ENCODE results near the gene PFKP. TPM values are rescaled to one million over a fixed set of nuclear protein-coding genes. Genes with fewer than 3 reads are reported as not detected.
A peak's percentile ranks its signal among the peaks of the same experiment; 100 is the strongest.

The PFKP gene
- polyA plus RNA-seq, 3 donors, result 31.8 to 55.1 (median 31.9) TPM

DNA sequence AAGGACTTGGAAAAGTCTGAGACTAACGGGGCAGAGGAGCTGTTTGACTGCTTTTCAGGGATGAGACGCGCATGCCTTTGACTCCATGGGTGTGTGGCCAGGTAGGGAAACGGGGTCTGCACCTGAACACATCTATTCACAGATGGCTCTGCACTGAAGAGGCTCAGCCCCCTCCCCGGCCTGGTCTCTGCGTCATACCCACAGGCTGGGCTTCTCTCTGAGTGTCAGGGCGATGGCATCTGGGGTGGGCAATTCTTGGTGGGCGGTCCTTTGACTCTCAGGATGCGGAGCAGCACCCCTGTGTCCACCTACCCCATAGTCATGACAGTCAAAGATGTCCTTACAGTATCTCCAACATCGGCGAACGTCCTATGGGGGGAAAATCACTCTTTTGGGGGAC lies 23.0 kb downstream of the PFKP start:
- DNase-seq (ENCODE audit: extremely low read depth in 1 of 11, low read depth in 9 of 11, low spot score in 4 of 11), result no peak

DNA sequence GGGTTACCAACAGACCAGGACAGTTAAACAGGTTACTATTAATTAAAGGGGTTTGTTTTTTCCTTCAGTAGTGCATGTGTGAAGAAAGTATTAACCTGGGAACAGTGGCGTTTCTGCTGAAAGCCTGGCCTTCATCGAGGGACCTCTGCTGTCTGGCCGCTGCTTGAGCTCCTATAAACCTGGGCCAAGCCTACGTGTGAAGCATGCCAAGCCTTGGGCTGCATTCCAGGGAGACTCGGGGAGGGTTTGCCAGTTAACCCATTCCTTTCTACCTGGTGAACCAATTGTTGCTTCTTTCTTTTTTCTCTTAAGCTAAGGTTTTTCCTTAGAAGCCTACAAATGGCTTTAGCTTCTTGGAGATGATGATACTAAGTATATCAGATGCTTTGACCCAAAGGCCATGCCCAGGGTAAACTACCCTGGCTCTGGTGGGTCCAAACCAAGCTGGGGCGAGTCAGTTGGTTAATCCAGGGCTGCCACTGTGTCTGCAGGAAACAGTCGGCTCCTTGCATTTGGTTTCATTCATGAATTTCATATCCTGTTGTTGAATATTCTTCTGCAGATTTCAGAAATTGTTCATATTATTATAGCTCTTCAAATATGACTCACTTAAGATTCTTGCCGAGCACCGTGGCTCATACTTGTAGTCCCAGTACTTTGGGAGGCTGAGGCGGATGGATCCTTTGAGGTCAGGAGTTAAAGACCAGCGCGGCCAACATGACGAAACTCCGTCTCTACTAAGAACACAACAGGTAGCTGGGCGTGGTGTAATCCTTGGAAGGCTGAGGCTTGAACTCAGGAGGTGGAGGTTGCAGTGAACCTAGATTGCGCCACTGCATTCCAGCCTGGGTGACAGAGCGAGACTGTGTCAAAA lies 23.8 kb downstream of the PFKP start:
- DNase-seq (ENCODE audit: extremely low read depth in 1 of 11, low read depth in 9 of 11, low spot score in 4 of 11), result no peak

DNA sequence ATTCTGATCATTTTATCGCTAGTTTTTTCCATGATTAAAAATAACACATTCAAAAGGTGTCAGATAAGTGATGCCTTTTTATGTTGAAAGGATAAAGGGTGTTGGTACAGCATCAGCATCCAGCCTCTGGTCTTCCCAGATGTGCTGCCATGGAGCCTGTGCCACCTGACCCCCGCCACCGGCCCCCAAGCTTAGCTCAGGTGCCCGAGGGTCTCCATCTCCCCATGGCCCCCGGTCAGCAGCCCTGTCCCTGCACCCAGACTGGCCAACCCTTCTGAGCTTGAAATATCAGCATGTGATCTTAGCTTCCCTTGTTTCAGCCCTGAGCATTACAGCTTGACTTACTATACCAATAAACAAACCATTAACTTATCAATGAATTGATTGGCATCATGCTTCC lies 24.6 kb downstream of the PFKP start:
- DNase-seq (ENCODE audit: extremely low read depth in 1 of 11, low read depth in 9 of 11, low spot score in 4 of 11), result no peak

DNA sequence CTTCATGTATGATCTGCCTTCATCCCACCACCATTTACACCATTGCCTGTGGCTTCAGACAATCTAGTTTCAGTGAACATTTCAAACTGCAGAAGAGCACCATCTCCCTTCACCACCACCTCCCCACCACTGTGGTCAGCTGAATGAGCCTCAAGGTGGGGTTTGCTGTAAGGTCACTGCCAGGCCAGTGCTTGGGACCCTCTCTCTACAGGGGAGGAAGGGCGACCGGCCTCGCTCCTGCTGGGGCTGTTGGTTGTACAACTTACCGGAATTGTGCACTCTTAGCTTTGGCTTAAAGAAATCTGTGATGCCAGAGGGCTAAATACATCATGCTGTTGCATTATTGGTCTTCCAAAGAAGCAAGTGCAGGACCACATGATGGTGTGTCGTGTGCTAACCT lies 26.6 kb downstream of the PFKP start:
- no peak for DNase-seq (ENCODE audit: extremely low read depth in 1 of 11, low read depth in 9 of 11, low spot score in 4 of 11)

DNA sequence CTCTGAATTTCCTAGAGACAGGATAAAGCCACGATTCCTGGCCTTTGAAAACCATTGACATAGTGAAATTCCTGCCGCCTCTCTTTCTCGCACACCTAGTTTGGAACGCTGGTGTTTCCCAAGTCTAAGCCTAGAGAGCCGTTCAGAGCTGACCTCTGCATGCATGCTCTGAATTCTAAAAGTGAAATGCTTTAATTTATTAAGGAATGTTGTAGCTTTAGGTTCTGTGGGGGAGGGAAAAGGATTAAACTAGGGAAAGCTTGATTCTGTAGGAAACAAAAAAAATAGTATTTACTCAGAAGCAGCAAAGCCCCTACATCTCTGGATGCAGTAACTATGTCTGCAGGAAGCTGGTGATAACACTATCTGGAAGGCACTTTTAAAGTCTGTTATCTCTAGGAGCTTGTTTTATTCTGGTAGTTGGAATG lies 27.3 kb downstream of the PFKP start:
- peak in 1 of 11 donors; percentile 26 for DNase-seq (ENCODE audit: extremely low read depth in 1 of 11, low read depth in 9 of 11, low spot score in 4 of 11)

DNA sequence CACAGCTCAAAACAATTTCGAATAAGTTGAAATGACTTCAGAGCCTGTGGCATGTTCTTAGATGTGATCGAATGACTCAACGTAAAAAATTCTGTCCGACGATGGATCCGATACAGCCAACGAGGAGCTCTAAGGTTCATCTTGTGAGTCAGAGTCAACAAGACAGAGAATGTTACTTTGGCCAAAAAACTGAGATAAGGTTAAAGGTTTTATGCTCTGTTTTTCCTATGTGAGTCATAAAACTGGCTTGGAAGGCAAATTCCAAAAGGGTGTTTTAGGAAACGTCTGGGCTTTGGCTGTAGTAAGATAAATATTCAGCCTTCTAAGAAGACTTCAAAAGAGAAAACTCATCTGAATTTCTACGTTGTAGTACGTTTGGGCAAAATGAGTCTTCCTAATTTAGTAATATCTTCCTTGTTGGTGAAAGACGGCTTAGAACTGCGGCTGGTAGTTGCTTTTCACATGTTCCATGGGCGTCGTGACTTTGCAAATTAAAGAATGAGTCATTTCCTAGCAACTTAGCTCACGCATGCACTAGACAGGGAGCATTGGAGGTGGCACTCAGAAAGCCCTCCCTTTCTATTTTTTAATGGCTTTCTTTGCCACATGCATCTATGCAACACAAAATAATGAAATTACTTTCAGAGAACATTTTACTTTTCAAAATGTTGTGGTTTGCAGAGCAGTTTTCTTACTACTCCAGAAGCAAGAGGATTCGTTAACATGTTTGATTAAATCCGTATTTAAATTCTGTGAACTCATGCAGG lies 28.2 kb downstream of the PFKP start:
- DNase-seq (ENCODE audit: extremely low read depth in 1 of 11, low read depth in 9 of 11, low spot score in 4 of 11), result peak in 1 of 11 donors; percentile 29

DNA sequence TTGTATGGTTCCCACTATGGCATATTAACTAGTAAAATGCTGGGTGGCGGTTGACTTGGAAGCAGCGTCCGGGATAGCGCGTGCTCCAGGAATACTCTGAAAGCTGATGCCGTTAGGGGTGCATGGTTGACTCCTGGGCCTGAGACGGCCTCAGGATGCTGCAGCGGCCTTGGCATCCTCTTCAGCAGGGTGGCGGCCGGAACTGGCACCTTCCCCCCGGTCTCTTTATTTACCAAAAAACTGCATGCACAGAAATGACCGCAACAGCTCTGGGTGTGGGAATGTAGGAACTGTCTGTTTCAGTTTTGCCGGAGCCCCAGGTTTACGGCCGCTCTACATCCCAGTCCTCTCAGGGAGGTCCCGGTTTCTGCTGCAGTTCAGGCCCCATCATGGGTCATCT lies 28.8 kb downstream of the PFKP start:
- no peak for DNase-seq (ENCODE audit: extremely low read depth in 1 of 11, low read depth in 9 of 11, low spot score in 4 of 11)

DNA sequence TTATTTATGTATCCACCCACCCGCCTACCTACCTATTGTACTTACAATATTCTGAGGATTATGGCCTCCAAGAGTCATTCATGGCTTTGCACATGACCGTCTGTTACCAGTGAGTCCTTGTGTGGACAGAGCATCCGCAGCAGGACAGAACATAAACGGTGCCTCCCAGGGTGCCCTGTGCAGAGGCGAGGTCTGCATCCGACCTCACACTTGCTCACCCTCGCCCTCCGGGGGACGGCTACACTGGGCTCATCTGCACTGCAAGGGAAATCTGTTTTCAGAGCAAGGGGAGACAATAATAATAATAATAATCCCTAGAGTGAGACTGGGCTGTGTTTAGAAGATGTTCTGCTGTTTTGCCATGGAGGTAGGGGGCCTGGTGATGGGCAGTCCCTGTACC lies 29.8 kb downstream of the PFKP start:
- no peak for DNase-seq (ENCODE audit: extremely low read depth in 1 of 11, low read depth in 9 of 11, low spot score in 4 of 11)

DNA sequence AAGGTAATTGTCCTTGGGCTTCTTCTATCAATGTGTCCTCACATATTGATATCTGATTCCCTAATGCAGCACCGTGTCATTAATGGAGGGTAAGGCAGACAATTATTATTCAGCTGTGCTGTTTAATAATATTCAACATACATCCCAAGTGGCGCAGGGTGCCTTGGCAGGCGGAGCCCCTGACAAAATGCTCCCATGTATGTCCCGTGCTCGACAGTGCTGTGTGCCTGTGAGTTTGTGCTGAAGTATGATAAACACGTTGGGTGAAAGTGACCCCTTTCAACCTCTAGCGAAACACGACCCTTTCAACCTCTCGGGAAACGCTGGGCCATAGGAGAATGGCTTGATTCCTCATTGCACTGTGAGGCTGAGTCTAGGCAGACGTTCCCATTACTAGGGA lies 31.3 kb downstream of the PFKP start:
- no peak for DNase-seq (ENCODE audit: extremely low read depth in 1 of 11, low read depth in 9 of 11, low spot score in 4 of 11)

DNA sequence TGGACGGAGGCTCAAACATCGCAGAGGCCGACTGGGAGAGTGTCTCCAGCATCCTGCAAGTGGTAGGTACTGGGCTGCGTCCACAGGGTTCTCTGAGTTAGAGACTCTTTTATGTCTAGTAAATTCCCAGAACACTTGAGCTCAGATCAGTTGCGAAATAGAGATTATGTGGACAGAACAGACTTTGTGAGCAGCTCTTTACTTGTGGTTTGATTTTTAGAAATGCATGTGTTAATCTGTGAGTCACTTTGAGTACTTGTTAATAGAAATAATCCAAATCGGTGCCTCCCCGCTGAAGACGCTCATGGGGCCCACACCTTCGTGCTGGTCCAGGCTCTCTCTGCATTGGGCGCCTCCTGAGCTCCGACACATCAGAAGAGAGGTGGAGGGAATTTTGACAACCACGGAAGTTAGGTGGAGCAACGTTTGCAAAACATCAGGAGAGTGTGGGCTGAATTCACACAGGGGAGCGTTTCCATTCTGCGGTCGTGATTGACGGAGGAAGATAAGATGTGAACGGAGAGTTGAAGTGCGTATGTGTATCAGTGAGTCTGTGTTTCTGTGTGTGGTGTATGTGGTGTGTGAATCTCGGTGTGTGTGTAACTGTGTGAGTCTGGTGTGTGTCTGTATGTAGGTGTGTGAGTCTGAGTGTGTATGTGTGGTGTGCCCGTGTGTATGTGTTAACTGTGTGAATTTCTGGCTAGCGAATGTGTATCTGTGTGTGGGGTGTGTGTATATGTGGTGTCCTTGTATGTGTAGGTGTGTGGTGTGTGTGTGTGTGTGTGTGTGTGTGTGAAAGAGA lies 32.1 kb downstream of the PFKP start:
- DNase-seq (ENCODE audit: extremely low read depth in 1 of 11, low read depth in 9 of 11, low spot score in 4 of 11), result no peak

DNA sequence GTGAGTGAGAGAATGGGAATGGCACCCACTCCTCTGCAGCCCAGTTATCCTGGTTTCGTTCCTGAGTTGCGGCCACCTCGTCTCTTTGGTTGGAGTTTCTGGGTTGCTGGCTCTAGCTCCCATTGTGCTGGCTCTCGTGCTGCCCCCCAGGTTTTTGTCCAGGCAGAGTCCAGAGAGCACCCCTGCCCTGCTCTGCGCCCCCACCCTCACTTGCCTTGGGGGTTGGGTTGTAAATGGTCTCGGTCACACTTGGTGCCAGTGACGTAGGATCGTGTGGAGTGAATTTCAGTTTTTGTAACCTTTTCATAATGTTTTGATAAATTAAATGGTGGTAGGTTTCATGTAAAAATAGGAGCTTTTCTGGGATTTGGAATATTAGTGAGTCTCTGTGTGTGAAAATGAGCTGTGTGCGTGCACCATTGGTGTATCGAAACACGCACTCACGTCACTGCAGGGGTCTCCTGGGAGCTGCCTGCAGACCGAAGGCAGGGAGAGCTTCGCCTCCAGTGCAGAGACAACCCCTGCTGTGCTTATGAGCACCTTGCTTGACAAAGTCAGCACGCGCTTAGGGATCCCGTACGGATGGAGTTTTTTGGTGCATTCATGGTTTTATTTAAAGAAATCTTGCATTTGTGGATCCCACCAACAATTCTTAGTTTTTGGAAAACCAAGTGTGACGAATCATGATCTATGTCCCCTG lies 32.9 kb downstream of the PFKP start:
- DNase-seq (ENCODE audit: extremely low read depth in 1 of 11, low read depth in 9 of 11, low spot score in 4 of 11), result no peak

DNA sequence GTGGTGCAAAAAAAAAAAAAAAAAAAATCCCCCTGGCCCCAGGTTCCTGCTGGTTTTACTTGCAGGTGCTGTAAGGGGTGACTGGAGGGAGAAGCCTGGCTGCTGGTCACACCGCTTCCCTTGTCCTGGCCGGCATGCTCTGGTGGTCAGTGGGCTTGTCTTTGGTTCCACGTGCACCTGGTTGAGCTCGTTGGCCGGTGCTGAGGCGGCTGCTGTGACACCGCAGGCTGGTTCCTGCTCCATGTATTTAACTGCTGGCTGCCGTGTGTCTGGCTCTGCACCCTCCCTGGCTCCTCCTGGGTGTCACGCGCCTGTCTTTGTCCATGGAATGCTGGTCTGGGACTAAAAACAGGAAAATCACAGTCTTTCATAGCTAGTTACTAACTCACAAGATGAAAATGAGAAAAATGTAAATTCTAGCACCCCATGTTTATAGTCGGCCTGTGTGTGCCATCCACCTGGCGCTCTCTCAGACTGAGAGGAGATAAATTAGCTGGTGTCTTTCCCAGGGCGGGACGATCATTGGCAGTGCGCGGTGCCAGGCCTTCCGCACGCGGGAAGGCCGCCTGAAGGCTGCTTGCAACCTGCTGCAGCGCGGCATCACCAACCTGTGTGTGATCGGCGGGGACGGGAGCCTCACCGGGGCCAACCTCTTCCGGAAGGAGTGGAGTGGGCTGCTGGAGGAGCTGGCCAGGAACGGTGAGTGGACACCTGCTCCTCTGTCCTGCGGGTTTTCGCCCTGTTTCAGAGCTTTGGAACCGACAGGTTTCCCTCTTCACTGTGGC lies 33.7 kb downstream of the PFKP start:
- DNase-seq (ENCODE audit: extremely low read depth in 1 of 11, low read depth in 9 of 11, low spot score in 4 of 11), result no peak

DNA sequence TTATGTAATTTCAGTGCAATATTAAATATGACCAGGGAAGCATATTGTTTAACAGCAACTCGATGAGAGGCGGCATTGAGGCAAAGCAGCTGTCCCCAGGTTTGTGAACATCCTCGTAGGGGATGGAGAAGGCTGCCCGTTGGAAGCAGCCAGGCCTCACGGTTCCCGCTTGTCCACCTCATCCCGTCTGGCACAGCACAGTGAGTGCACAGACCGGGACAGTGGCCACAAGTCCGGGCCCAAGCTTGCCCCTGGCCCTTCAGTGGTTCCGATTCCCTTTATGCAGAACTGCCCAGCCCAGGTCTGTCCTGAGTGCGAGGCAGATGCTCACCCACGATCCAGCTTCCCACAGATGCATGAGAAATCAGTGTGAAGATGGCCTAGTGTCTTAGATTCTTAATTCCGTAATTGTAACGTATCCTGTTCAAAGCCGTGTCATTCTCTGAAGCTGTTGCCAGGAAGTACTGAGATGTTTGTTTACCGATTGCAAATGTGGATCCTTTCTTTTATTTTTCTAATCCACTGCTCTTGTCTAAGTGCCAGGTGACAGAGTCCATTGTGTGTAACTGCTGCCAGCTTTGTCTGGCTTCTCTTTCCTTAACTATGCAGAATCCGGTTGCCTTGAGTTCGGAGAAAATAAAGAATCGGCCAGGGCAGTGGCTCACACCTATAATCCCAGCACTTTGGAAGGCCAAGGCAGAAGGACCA lies 35.5 kb downstream of the PFKP start:
- DNase-seq (ENCODE audit: extremely low read depth in 1 of 11, low read depth in 9 of 11, low spot score in 4 of 11), result no peak

DNA sequence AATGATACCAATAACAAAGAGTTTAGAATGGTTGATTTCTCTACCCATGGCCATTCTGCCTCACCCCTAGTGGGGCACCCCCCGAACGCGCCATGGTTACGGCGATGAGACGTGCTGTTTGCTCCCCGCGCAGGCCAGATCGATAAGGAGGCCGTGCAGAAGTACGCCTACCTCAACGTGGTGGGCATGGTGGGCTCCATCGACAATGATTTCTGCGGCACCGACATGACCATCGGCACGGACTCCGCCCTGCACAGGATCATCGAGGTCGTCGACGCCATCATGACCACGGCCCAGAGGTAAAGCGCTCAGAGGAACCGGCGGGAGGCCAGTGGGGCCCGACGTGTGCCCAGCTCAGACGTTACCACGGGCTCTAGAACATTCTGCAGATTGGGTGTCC lies 36.3 kb downstream of the PFKP start:
- DNase-seq (ENCODE audit: extremely low read depth in 1 of 11, low read depth in 9 of 11, low spot score in 4 of 11), result no peak

DNA sequence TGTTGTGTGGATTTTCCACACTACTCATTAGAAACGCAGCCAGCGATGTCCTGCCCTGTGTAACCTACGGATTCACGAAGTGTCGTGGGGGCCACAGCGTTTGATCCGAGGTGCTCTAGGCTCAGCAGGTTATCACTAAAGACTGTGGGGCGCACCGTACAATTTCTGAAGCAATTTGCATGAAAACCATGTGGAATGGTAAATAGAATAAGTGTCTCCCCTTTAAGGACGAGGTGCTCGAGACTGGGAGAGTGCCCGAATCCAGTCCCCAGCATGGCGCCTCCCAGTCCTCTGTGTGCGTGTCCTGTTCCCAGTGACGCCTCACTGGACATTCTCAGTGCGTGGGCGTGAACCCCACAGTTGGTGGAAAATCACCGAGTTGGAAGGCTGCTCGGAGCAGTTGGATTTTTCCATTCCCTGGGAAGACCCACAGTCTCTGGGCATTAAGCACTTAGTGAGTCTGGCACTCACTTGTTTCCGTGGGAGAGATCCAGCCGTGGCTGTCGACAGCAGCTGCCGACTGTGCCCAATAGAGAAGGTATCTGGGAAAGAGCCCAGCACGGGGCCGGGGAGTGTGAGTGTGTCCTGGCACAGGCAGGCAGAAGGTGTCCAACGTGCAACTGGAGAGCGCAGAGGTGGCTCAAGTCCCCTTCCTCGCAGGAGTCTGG lies 37.0 kb downstream of the PFKP start:
- no peak for DNase-seq (ENCODE audit: extremely low read depth in 1 of 11, low read depth in 9 of 11, low spot score in 4 of 11)

DNA sequence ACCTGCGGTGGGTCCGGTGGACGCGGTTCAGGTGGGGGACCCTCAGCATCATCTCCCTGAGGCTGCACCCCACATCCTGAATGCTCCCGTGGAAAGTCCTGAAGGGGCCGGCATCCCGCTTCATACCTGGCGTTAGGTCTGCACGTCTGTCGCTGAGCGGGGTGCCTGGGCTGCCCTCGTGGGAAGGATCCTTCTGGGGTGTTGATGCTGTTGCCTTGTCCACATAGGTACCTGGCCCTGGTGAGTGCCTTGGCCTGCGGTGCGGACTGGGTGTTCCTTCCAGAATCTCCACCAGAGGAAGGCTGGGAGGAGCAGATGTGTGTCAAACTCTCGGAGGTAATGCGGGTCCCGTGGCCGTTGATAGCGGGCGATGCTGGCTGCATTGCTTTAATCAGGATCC lies 37.8 kb downstream of the PFKP start:
- DNase-seq (ENCODE audit: extremely low read depth in 1 of 11, low read depth in 9 of 11, low spot score in 4 of 11), result no peak

DNA sequence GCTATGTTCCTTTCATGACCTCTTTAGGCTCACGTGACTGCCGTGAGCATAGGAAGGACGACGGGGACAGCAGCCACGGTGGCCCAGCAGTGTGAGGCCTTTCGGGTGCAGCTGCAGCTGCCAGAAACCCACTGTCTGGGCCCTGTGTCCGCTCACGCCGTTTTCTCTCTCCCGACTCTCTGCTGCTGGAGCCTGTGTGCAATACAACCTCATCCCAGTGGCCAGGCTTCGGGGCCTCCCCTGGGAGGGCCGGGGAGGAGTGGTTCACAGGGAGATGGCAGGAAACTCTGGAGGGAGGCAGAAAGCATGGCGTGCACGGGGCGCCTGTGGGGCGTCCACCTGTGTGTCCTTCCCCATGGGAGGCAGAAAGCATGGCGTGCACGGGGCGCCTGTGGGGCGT lies 38.6 kb downstream of the PFKP start:
- DNase-seq (ENCODE audit: extremely low read depth in 1 of 11, low read depth in 9 of 11, low spot score in 4 of 11), result no peak
